ENCODE data around the gene BEGAIN. TPM values are rescaled to one million over a fixed set of nuclear protein-coding genes. Genes with fewer than 3 reads are reported as not detected.

Gene BEGAIN
- total and polyA plus RNA-seq, 4 donors: 4.9 to 26.6 (median 13.2) TPM

GRCh38 chr14:100603341-100604120, 16.3 kb upstream of the BEGAIN start:
- Histone ChIP-seq H3K9me3 (ENCODE audit: control insufficient read depth, insufficient read depth, low read length) (no peaks in the 10 kb centered on the region), H3K4me3 (ENCODE audit: low read depth, low read length) (no peak overlapping the region), H3K36me3 (ENCODE audit: control insufficient read depth, insufficient read depth, low read length) (no peaks in the 10 kb centered on the region), H3K27ac (ENCODE audit: low read depth, low read length) (no peak overlapping the region), H3K4me1 (ENCODE audit: control insufficient read depth, insufficient read depth, low read length) (peaks cover 10% of the 10 kb centered on the region), H3K27me3 (ENCODE audit: control insufficient read depth, insufficient read depth, low read length) (no peaks in the 10 kb centered on the region)
- peak in 1 of 6 donors; percentile 11 for DNase-seq (ENCODE audit: low read depth in 4 of 6, low spot score in 6 of 6)
- 57% methylated on average over 12 of the region's 18 CpGs for WGBS (ENCODE audit: insufficient coverage)

GRCh38 chr14:100602621-100603230, 15.5 kb upstream of the BEGAIN start:
- H3K27me3 ChIP-seq (ENCODE audit: control insufficient read depth, insufficient read depth, low read length): no peaks in the 10 kb centered on the region
- no peaks in the 10 kb centered on the region for H3K9me3 ChIP-seq (ENCODE audit: control insufficient read depth, insufficient read depth, low read length)
- no peak overlapping the region for H3K4me3 ChIP-seq (ENCODE audit: low read depth, low read length)
- DNase-seq (ENCODE audit: low read depth in 4 of 6, low spot score in 6 of 6): no peak
- 57% methylated on average over 5 of the region's 7 CpGs for WGBS (ENCODE audit: insufficient coverage)
- H3K27ac ChIP-seq (ENCODE audit: low read depth, low read length): no peak overlapping the region
- no peaks in the 10 kb centered on the region for H3K36me3 ChIP-seq (ENCODE audit: control insufficient read depth, insufficient read depth, low read length)
- peaks cover 10% of the 10 kb centered on the region for H3K4me1 ChIP-seq (ENCODE audit: control insufficient read depth, insufficient read depth, low read length)

GRCh38 chr14:100601914-100602313, 14.7 kb upstream of the BEGAIN start:
- no CpG with 5 or more reads among the region's 4 CpGs for WGBS (ENCODE audit: insufficient coverage)
- no peak for DNase-seq (ENCODE audit: low read depth in 4 of 6, low spot score in 6 of 6)
- Histone ChIP-seq H3K36me3 (ENCODE audit: control insufficient read depth, insufficient read depth, low read length) (no peaks in the 10 kb centered on the region), H3K27me3 (ENCODE audit: control insufficient read depth, insufficient read depth, low read length) (no peaks in the 10 kb centered on the region), H3K9me3 (ENCODE audit: control insufficient read depth, insufficient read depth, low read length) (no peaks in the 10 kb centered on the region), H3K4me1 (ENCODE audit: control insufficient read depth, insufficient read depth, low read length) (peaks cover 10% of the 10 kb centered on the region), H3K4me3 (ENCODE audit: low read depth, low read length) (no peak overlapping the region), H3K27ac (ENCODE audit: low read depth, low read length) (no peak overlapping the region)

- H3K27me3 ChIP-seq (ENCODE audit: control insufficient read depth, insufficient read depth, low read length): no peaks in the 10 kb centered on the region
- no peaks in the 10 kb centered on the region for H3K36me3 ChIP-seq (ENCODE audit: control insufficient read depth, insufficient read depth, low read length)
- DNase-seq (ENCODE audit: low read depth in 4 of 6, low spot score in 6 of 6): no peak
- 93% methylated on average over 1 of the region's 2 CpGs for WGBS (ENCODE audit: insufficient coverage)
- no peak overlapping the region for H3K27ac ChIP-seq (ENCODE audit: low read depth, low read length)
- no peaks in the 10 kb centered on the region for H3K9me3 ChIP-seq (ENCODE audit: control insufficient read depth, insufficient read depth, low read length)
- no peak overlapping the region for H3K4me3 ChIP-seq (ENCODE audit: low read depth, low read length)
- H3K4me1 ChIP-seq (ENCODE audit: control insufficient read depth, insufficient read depth, low read length): peaks cover 10% of the 10 kb centered on the region
Measured at GRCh38 chr14:100601064-100601463, 13.8 kb upstream of the BEGAIN start.

- H3K4me3 ChIP-seq (ENCODE audit: low read depth, low read length): no peak overlapping the region
- no peaks in the 10 kb centered on the region for H3K27me3 ChIP-seq (ENCODE audit: control insufficient read depth, insufficient read depth, low read length)
- peaks cover 10% of the 10 kb centered on the region for H3K4me1 ChIP-seq (ENCODE audit: control insufficient read depth, insufficient read depth, low read length)
- no CpG with 5 or more reads among the region's 2 CpGs for WGBS (ENCODE audit: insufficient coverage)
- H3K27ac ChIP-seq (ENCODE audit: low read depth, low read length): no peak overlapping the region
- no peaks in the 10 kb centered on the region for H3K9me3 ChIP-seq (ENCODE audit: control insufficient read depth, insufficient read depth, low read length)
- no peak for DNase-seq (ENCODE audit: low read depth in 4 of 6, low spot score in 6 of 6)
- no peaks in the 10 kb centered on the region for H3K36me3 ChIP-seq (ENCODE audit: control insufficient read depth, insufficient read depth, low read length)
Measured at GRCh38 chr14:100599981-100600380, 12.8 kb upstream of the BEGAIN start.

- WGBS (ENCODE audit: insufficient coverage): 94% methylated on average over 4 of the region's 5 CpGs
- H3K9me3 ChIP-seq (ENCODE audit: control insufficient read depth, insufficient read depth, low read length): no peaks in the 10 kb centered on the region
- no peak overlapping the region for H3K27ac ChIP-seq (ENCODE audit: low read depth, low read length)
- H3K36me3 ChIP-seq (ENCODE audit: control insufficient read depth, insufficient read depth, low read length): no peaks in the 10 kb centered on the region
- no peak overlapping the region for H3K4me3 ChIP-seq (ENCODE audit: low read depth, low read length)
- no peak for DNase-seq (ENCODE audit: low read depth in 4 of 6, low spot score in 6 of 6)
- no peaks in the 10 kb centered on the region for H3K4me1 ChIP-seq (ENCODE audit: control insufficient read depth, insufficient read depth, low read length)
- no peaks in the 10 kb centered on the region for H3K27me3 ChIP-seq (ENCODE audit: control insufficient read depth, insufficient read depth, low read length)
Measured at GRCh38 chr14:100594625-100594951, 7.4 kb upstream of the BEGAIN start.

GRCh38 chr14:100593751-100594624, 6.8 kb upstream of the BEGAIN start:
- Histone ChIP-seq H3K36me3 (ENCODE audit: control insufficient read depth, insufficient read depth, low read length) (no peaks in the 10 kb centered on the region), H3K9me3 (ENCODE audit: control insufficient read depth, insufficient read depth, low read length) (no peaks in the 10 kb centered on the region), H3K27ac (ENCODE audit: low read depth, low read length) (no peak overlapping the region), H3K4me1 (ENCODE audit: control insufficient read depth, insufficient read depth, low read length) (peaks cover 1% of the 10 kb centered on the region), H3K27me3 (ENCODE audit: control insufficient read depth, insufficient read depth, low read length) (no peaks in the 10 kb centered on the region), H3K4me3 (ENCODE audit: low read depth, low read length) (no peak overlapping the region)
- WGBS (ENCODE audit: insufficient coverage): 91% methylated on average over 27 of the region's 27 CpGs
- no peak for DNase-seq (ENCODE audit: low read depth in 4 of 6, low spot score in 6 of 6)

GRCh38 chr14:100592972-100593371, 5.8 kb upstream of the BEGAIN start:
- Histone ChIP-seq H3K27ac (ENCODE audit: low read depth, low read length) (no peak overlapping the region), H3K9me3 (ENCODE audit: control insufficient read depth, insufficient read depth, low read length) (no peaks in the 10 kb centered on the region), H3K4me3 (ENCODE audit: low read depth, low read length) (no peak overlapping the region), H3K4me1 (ENCODE audit: control insufficient read depth, insufficient read depth, low read length) (peaks cover 7% of the 10 kb centered on the region), H3K36me3 (ENCODE audit: control insufficient read depth, insufficient read depth, low read length) (no peaks in the 10 kb centered on the region), H3K27me3 (ENCODE audit: control insufficient read depth, insufficient read depth, low read length) (peaks cover 2% of the 10 kb centered on the region)
- DNase-seq (ENCODE audit: low read depth in 4 of 6, low spot score in 6 of 6): no peak
- WGBS (ENCODE audit: insufficient coverage): 57% methylated on average over 3 of the region's 4 CpGs

- peaks cover 7% of the 10 kb centered on the region for H3K27me3 ChIP-seq (ENCODE audit: control insufficient read depth, insufficient read depth, low read length)
- 88% methylated on average over 10 of the region's 10 CpGs for WGBS (ENCODE audit: insufficient coverage)
- no peak overlapping the region for H3K27ac ChIP-seq (ENCODE audit: low read depth, low read length)
- H3K36me3 ChIP-seq (ENCODE audit: control insufficient read depth, insufficient read depth, low read length): no peaks in the 10 kb centered on the region
- no peaks in the 10 kb centered on the region for H3K9me3 ChIP-seq (ENCODE audit: control insufficient read depth, insufficient read depth, low read length)
- no peak for DNase-seq (ENCODE audit: low read depth in 4 of 6, low spot score in 6 of 6)
- no peak overlapping the region for H3K4me3 ChIP-seq (ENCODE audit: low read depth, low read length)
- peaks cover 12% of the 10 kb centered on the region for H3K4me1 ChIP-seq (ENCODE audit: control insufficient read depth, insufficient read depth, low read length)
Measured at GRCh38 chr14:100592461-100592891, 5.3 kb upstream of the BEGAIN start.
